IPS DF 6.9 (cell line): ENCODE measurements around the gene ZBED5.

ENCODE experiments used
- DNase-seq: peaks from one replicate; pipeline ENCODE4 v3.0.0-alpha.2; 2013; ENCODE audit warnings: low read depth, low spot score
- H3K27ac ChIP-seq: one replicate; pipeline ENCODE4 v1.5.1; 2013; ENCODE audit warnings: low read length, control low read depth
- H3K27me3 ChIP-seq: 2 replicates; pipeline ENCODE4 v1.6.1; 2013; ENCODE audit warnings: mild to moderate bottlenecking, low read length; ENCODE audit not compliant: control insufficient read depth, insufficient read depth
- H3K36me3 ChIP-seq: 2 replicates; pipeline ENCODE4 v1.6.1; 2013; ENCODE audit warnings: low read length; ENCODE audit not compliant: control insufficient read depth, insufficient read depth
- H3K4me1 ChIP-seq: 2 replicates; pipeline ENCODE4 v1.6.1; 2013; ENCODE audit warnings: low read length; ENCODE audit not compliant: control insufficient read depth, insufficient read depth
- H3K4me3 ChIP-seq: 2 replicates; pipeline ENCODE4 v1.5.1; 2013; ENCODE audit warnings: mild to moderate bottlenecking, low read length
- H3K9me3 ChIP-seq: 2 replicates; pipeline ENCODE4 v1.6.1; 2013; ENCODE audit warnings: low read length, inconsistent platforms; ENCODE audit not compliant: control insufficient read depth, insufficient read depth
- WGBS: extraction: QIAGEN DNeasy Blood & Tissue Kit; methylation state at CpG from one replicate; pipeline ENCODE4 v1.1.7; 2013; ENCODE audit warnings: mixed read lengths, missing lambda C conversion rate; ENCODE audit not compliant: insufficient read length, insufficient coverage; 5-methylcytosine and 5-hydroxymethylcytosine counted together

The ZBED5 gene

GRCh38 chr11:10878408-10879214, 20.8 kb upstream of the ZBED5 start:
- no CpG with 5 or more reads among the region's 7 CpGs for WGBS
- peaks cover 2% of the 10 kb centered on the region; the same call in 1 of the 2 replicates for H3K4me1 ChIP-seq
- no peak overlapping the region for H3K27ac ChIP-seq
- H3K27me3 ChIP-seq, result no peaks in the 10 kb centered on the region
- H3K4me3 ChIP-seq, result no peak overlapping the region
- H3K36me3 ChIP-seq, result no peaks in the 10 kb centered on the region
- DNase-seq, result no peak
- no peaks in the 10 kb centered on the region for H3K9me3 ChIP-seq

DNA sequence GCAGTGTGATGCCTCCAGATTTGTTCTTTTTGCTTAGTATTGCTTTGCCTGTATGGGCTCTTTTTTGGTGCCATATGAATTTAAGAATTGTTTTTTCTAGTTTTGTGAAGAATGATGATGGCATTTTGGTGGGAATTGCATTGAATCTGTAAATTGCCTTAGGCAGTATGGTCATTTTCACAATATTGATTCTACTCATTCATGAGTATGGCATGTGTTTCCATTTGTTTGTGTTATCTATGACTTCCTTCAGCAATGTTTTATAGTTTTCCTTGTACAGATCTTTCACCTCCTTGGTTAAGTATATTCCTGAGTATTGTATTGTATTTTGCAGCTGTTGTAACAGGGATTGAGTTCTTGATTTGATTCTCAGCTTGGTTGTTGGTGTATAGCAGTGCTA, 18.3 kb upstream of the ZBED5 start:
- Histone ChIP-seq H3K27ac (no peak overlapping the region), H3K27me3 (no peaks in the 10 kb centered on the region), H3K36me3 (no peaks in the 10 kb centered on the region), H3K9me3 (no peaks in the 10 kb centered on the region), H3K4me3 (no peak overlapping the region), H3K4me1 (peaks cover 2% of the 10 kb centered on the region; the same call in 1 of the 2 replicates)
- DNase-seq, result no peak

- Histone ChIP-seq H3K27ac (no peak overlapping the region), H3K27me3 (no peaks in the 10 kb centered on the region), H3K9me3 (no peaks in the 10 kb centered on the region), H3K4me3 (no peak overlapping the region), H3K4me1 (peaks cover 2% of the 10 kb centered on the region; the same call in 1 of the 2 replicates), H3K36me3 (no peaks in the 10 kb centered on the region)
- WGBS, result no CpG with 5 or more reads among the region's 2 CpGs
- no peak for DNase-seq
Measured at GRCh38 chr11:10875430-10876021, 17.7 kb upstream of the ZBED5 start.

GRCh38 chr11:10872097-10872496, 14.2 kb upstream of the ZBED5 start:
- H3K27ac ChIP-seq, result no peak overlapping the region
- whole genome bisulfite sequencing, result no CpG with 5 or more reads among the region's 2 CpGs
- no peaks in the 10 kb centered on the region for H3K9me3 ChIP-seq
- no peaks in the 10 kb centered on the region for H3K4me1 ChIP-seq
- no peak overlapping the region for H3K4me3 ChIP-seq
- H3K36me3 ChIP-seq, result no peaks in the 10 kb centered on the region
- no peaks in the 10 kb centered on the region for H3K27me3 ChIP-seq
- DNase-seq, result no peak

GRCh38 chr11:10868352-10868751, 10.5 kb upstream of the ZBED5 start:
- no peak overlapping the region for H3K27ac ChIP-seq
- H3K36me3 ChIP-seq, result no peaks in the 10 kb centered on the region
- no peaks in the 10 kb centered on the region for H3K9me3 ChIP-seq

GRCh38 chr11:10866893-10867331, 9.1 kb upstream of the ZBED5 start:
- Histone ChIP-seq H3K9me3 (no peaks in the 10 kb centered on the region), H3K27me3 (no peaks in the 10 kb centered on the region), H3K4me3 (no peak overlapping the region), H3K4me1 (no peaks in the 10 kb centered on the region), H3K27ac (no peak overlapping the region), H3K36me3 (no peaks in the 10 kb centered on the region)
- WGBS, result no CpG with 5 or more reads among the region's 10 CpGs
- no peak for DNase-seq

More at GRCh38 chr11:10868352-10868751, 10.5 kb upstream of the ZBED5 start:
- no peak for DNase-seq
- Histone ChIP-seq H3K27me3 (no peaks in the 10 kb centered on the region), H3K4me3 (no peak overlapping the region), H3K4me1 (no peaks in the 10 kb centered on the region)
- no CpG with 5 or more reads among the region's 3 CpGs for WGBS

DNA sequence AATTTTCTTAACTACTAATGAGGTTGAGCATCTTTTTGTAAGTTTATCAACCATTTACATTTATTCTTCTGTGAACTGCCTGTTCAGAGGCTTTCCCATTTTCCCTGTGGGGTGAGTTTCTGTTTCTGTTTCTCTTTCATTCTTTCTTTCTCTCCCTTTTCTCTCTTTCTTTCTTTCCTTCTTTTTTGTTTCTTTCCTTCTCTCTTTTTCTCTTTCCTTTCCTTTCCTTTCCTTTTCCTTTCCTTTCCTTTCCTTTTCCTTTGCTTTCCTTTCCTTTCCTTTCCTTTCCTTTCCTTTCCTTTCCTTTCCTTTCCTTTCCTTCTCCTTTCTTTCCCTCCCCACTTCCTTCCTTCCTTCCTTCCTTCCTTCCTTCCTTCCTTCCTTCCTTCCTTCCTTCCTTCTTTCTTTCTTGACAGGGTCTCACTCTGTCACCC, 8.0 kb upstream of the ZBED5 start:
- H3K36me3 ChIP-seq, result no peaks in the 10 kb centered on the region
- no peak overlapping the region for H3K27ac ChIP-seq

GRCh38 chr11:10864688-10865087, 6.8 kb upstream of the ZBED5 start:
- WGBS, result no CpG with 5 or more reads among the region's 2 CpGs
- no peak for DNase-seq
- H3K27me3 ChIP-seq, result no peaks in the 10 kb centered on the region
- no peak overlapping the region for H3K4me3 ChIP-seq
- no peaks in the 10 kb centered on the region for H3K36me3 ChIP-seq
- H3K4me1 ChIP-seq, result no peaks in the 10 kb centered on the region
- no peak overlapping the region for H3K27ac ChIP-seq
- no peaks in the 10 kb centered on the region for H3K9me3 ChIP-seq

More for the DNA sequence above, 8.0 kb upstream of the ZBED5 start:
- Histone ChIP-seq H3K27me3 (no peaks in the 10 kb centered on the region), H3K4me1 (no peaks in the 10 kb centered on the region), H3K4me3 (no peak overlapping the region), H3K9me3 (no peaks in the 10 kb centered on the region)
- no peak for DNase-seq

DNA sequence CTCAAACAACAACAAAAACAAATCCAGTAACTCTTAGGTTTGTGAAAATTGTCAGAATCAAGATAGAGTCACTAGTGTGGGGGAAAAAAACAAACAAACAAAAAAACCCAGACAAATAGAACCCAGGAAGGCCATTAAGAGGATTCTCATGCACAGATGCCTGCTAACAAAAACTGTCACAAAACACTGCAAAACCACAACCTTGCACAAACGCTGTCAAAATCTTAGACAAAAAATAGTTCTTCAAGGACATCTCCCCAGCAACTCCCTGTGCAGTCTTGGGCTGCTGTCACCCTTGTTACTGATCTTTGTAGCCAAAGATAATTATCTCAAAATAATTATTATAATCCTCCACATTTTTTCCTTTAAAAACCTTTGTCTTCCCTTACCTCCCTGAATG, 4.6 kb upstream of the ZBED5 start:
- Histone ChIP-seq H3K9me3 (no peaks in the 10 kb centered on the region), H3K4me1 (no peaks in the 10 kb centered on the region), H3K27me3 (no peaks in the 10 kb centered on the region), H3K36me3 (no peaks in the 10 kb centered on the region), H3K4me3 (no peak overlapping the region), H3K27ac (no peak overlapping the region)
- WGBS, result no CpG with 5 or more reads among the region's 1 CpG
- DNase-seq, result no peak

GRCh38 chr11:10861799-10862198, 3.9 kb upstream of the ZBED5 start:
- Histone ChIP-seq H3K27me3 (no peaks in the 10 kb centered on the region), H3K4me3 (no peak overlapping the region), H3K4me1 (no peaks in the 10 kb centered on the region), H3K9me3 (no peaks in the 10 kb centered on the region), H3K27ac (no peak overlapping the region), H3K36me3 (no peaks in the 10 kb centered on the region)
- no CpG with 5 or more reads among the region's 1 CpG for WGBS
- DNase-seq, result no peak

- no peak for DNase-seq
- Histone ChIP-seq H3K4me3 (no peak overlapping the region), H3K9me3 (no peaks in the 10 kb centered on the region), H3K36me3 (no peaks in the 10 kb centered on the region), H3K4me1 (no peaks in the 10 kb centered on the region), H3K27me3 (no peaks in the 10 kb centered on the region), H3K27ac (no peak overlapping the region)
Measured at GRCh38 chr11:10861047-10861446, 3.2 kb upstream of the ZBED5 start.
